Measurements from ENCODE around the gene ZCCHC24.

GRCh38 chr10:79458483-79458882, 13.1 kb upstream of the ZCCHC24 start:
- TF ChIP-seq CTCF (IDR thresholded peaks at IDR 0.05) (no peak), POLR2A (IDR thresholded peaks at IDR 0.05) (no peak)

Data from Peyer's patch (tissue), 4 donors.